ENCODE data around the gene DGKA. TPM values are rescaled to one million over a fixed set of nuclear protein-coding genes. Genes with fewer than 3 reads are reported as not detected.
A peak's percentile ranks its signal among the peaks of the same experiment; 100 is the strongest.

Gene DGKA
- total and polyA plus RNA-seq, 2 of the 13 experiments (the other 11 are each of a cell fraction or from before 2014, with no cell fraction given), result 2.4 to 5.4 TPM

GRCh38 chr12:55955344-55955743 is 24.4 kb downstream of the DGKA start (continued):
- no peak for TF ChIP-seq PAF1 (CRISPR knock-in tag; IDR thresholded peaks at IDR 0.05)
- TF ChIP-seq ZNF768 (CRISPR knock-in tag; IDR thresholded peaks at IDR 0.05), result no peak
- no peak for TF ChIP-seq REPIN1 (CRISPR knock-in tag; IDR thresholded peaks at IDR 0.05; ENCODE audit: borderline replicate concordance, low read depth)
- TF ChIP-seq ZC3H4 (CRISPR knock-in tag; IDR thresholded peaks at IDR 0.05; ENCODE audit: borderline replicate concordance), result no peak

GRCh38 chr12:55955800-55956508 is 25.0 kb downstream of the DGKA start:
- 78% methylated on average over 5 of the region's 6 CpGs for whole genome bisulfite sequencing (ENCODE audit: low lambda C conversion rate)
- peak; percentile 78 for ATAC-seq
- POLR2A ChIA-PET, result interaction anchor here (4.9 kb wide), 1 partner anchor 18 kb away, joined by 23 read pairs; the partner anchor contains the start of gene RAB5B
- Histone ChIP-seq H2AFZ (ENCODE audit: low read length) (no peak overlapping the region), H3K4me1 (ENCODE audit: insufficient read depth, low read length) (peaks cover 12% of the 10 kb centered on the region), H3K36me3 (replicated peaks in 1 of 2; ENCODE audit: control insufficient read depth in 1 of 2, insufficient read depth in 2 of 2, low read length in 2 of 2) (no peaks in the 10 kb centered on the region), H3K27me3 (ENCODE audit: control insufficient read depth in 1 of 2, insufficient read depth in 2 of 2, low read length in 2 of 2) (no peaks in the 10 kb centered on the region), H3K4me3 (replicated peaks in 1 of 3; ENCODE audit: insufficient read depth in 1 of 3, low read depth in 2 of 3, low read length in 3 of 3) (no peak overlapping the region), H3K9ac (ENCODE audit: insufficient read depth, low read depth, low read length) (no peak overlapping the region), H3K79me2 (ENCODE audit: insufficient read depth, low read length) (no peaks in the 10 kb centered on the region), H3K27ac (ENCODE audit: extremely low read length, insufficient read depth, low read length) (no peak overlapping the region), H3K9me3 (ENCODE audit: low read length) (no peaks in the 10 kb centered on the region), H4K20me1 (ENCODE audit: insufficient read depth, low read length) (no peaks in the 10 kb centered on the region), H3K4me2 (ENCODE audit: low read depth, low read length) (no peak overlapping the region)
- in situ Hi-C loops (cut with HindIII; ENCODE audit: extremely low pct_ligation_motif_present, low pct_unique_long_range_greater_than_20kb) (no loop called here), intact Hi-C loops (cut with micrococcal nuclease; ENCODE audit: unreplicated experiment) (no loop called here)
- DNase-seq (ENCODE audit: low spot score), result peak; percentile 48
- CTCF ChIA-PET (ENCODE audit: low intra/inter-chr PET ratio, low total read pairs), result interaction anchor here (0.7 to 1.5 kb wide), 4 partner anchors 18 to 86 kb away, joined by 3 to 6 read pairs (median 4); partner anchors contain the start of genes RAB5B and RPS26
- no TSS peak for BruUV-seq (replicated peaks)
- TF ChIP-seq MYPOP (CRISPR knock-in tag; IDR thresholded peaks at IDR 0.05) (no peak), XRCC5 (optimal IDR thresholded peaks at IDR 0.05; ENCODE audit: low read length) (peak; percentile 42), TCF7 (IDR thresholded peaks at IDR 0.05; ENCODE audit: low read depth) (0 out of 2 replicates have a peak, but pooled peaks have one; percentile 10), JUND (CRISPR knock-in tag; IDR thresholded peaks at IDR 0.05) (peak; percentile 53; the same call in 1 of the 2 replicates), STAG1 (CRISPR knock-in tag; IDR thresholded peaks at IDR 0.05) (peak; percentile 31), RFX5 (IDR thresholded peaks at IDR 0.05; ENCODE audit: low read depth, low read length) (0 out of 2 replicates have a peak, but pooled peaks have one; percentile 27), SMC3 (IDR thresholded peaks at IDR 0.05; ENCODE audit: low read length) (peak; percentile 49; the same call in 1 of the 2 replicates), KDM1A (CRISPR knock-in tag; IDR thresholded peaks at IDR 0.05) (no peak), FOSL2 (CRISPR knock-in tag; IDR thresholded peaks at IDR 0.05) (peak; percentile 93), ZKSCAN1 (IDR thresholded peaks at IDR 0.05; ENCODE audit: low read length) (no peak), ATF3 (CRISPR knock-in tag; IDR thresholded peaks at IDR 0.05) (peak; percentile 57), RXRA (CRISPR knock-in tag; IDR thresholded peaks at IDR 0.05) (no peak), CTCF (CRISPR knock-in tag; IDR thresholded peaks at IDR 0.05) (peak; percentile 44; the same call in 1 of the 2 replicates)
- FAIRE-seq, result no peak
